Left lung (tissue), 10 donors: ENCODE data around the gene CCDC174. TPM values are rescaled to one million over a fixed set of nuclear protein-coding genes. Genes with fewer than 3 reads are reported as not detected.
A peak's percentile ranks its signal among the peaks of the same experiment; 100 is the strongest.

Experiments used
- ATAC-seq: fragments of 200-7000 bp; cut with Tn5 transposase; one replicate; pipeline ENCODE4 v1.9.1; 2020; ENCODE audit warnings: moderate library complexity
- DNase-seq, 4 donors: peaks; one replicate each; pipeline ENCODE4 v3.0.0-alpha.2; 2013 to 2020
- H3K27ac ChIP-seq, 2 donors: fragments of 200-600 bp; sonication (generic) in 1 of 2; one replicate each; pipeline versions ENCODE4 v1.5.0 to v1.8.0; 2020 to 2021
- H3K27me3 ChIP-seq, 2 donors: fragments of 200-600 bp; sonication (generic) in 1 of 2; one replicate each; pipeline versions ENCODE4 v1.5.0 to v1.8.0; 2020 to 2021
- H3K36me3 ChIP-seq, 2 donors: fragments of 200-600 bp; sonication (generic) in 1 of 2; one replicate each; pipeline versions ENCODE4 v1.5.0 to v1.8.0; 2020 to 2021
- H3K4me1 ChIP-seq, 2 donors: fragments of 200-600 bp; one replicate each; pipeline ENCODE4 v1.8.0; 2021
- H3K4me3 ChIP-seq, 2 donors: fragments of 200-600 bp; sonication (generic) in 1 of 2; one replicate each; pipeline versions ENCODE4 v1.5.0 to v1.8.0; 2020 to 2021; ENCODE audit warnings: mild to moderate bottlenecking in 1 of 2
- H3K9me3 ChIP-seq, 2 donors: fragments of 200-600 bp; sonication (generic) in 1 of 2; one replicate each; pipeline versions ENCODE4 v1.5.0 to v1.8.0; 2020 to 2021
- CTCF ChIP-seq, 2 donors: fragments of 200-600 bp; sonication (generic) in 1 of 2; IDR thresholded peaks; one replicate each; pipeline versions ENCODE4 v1.5.0 to v1.8.0; 2021; ENCODE audit warnings: antibody characterized with exemption in 2 of 2
- intact Hi-C, 2 donors: fragments of 100-400 bp; cut with DNase I; formaldehyde crosslinking; loops; one replicate each; pipeline versions ENCODE4 v1.11.2 to v1.14.2; 2022
- polyA plus RNA-seq, 6 donors: library from polyadenylated mRNA; unstranded; fragments of 120-200 nt; gene quantifications; one replicate each; pipeline ENCODE4 v1.2.1, GENCODE V29; 2013; ENCODE audit not compliant: insufficient read length in 6 of 6
- total RNA-seq, 2 donors: library from RNA; stranded (reverse); fragmentation: NEBNext Ultra II Directional; extraction: Animal tissue kit (Norgen Biotek cat#: 25700); gene quantifications; one replicate each; pipeline ENCODE4 v1.2.1, GENCODE V29; 2021
- donor health status: DM: no; HTN: yes; CAD: no.
- donor health status: DM: no; HTN: no; CAD: no.

Gene CCDC174
- total and polyA plus RNA-seq, 8 donors = 13.3 to 42.2 (median 34.2) TPM

GRCh38 chr3:14624498-14624897 lies 27.1 kb upstream of the CCDC174 start:
- no peak for TF ChIP-seq CTCF (IDR thresholded peaks at IDR 0.05)
- Histone ChIP-seq H3K36me3 (no peaks in the 10 kb centered on the region), H3K27me3 (peaks cover 0 to 7% of the 10 kb centered on the region in 2 donors), H3K4me1 (no peaks in the 10 kb centered on the region), H3K9me3 (no peaks in the 10 kb centered on the region), H3K4me3 (no peak overlapping the region), H3K27ac (no peak overlapping the region)
- intact Hi-C loops = no loop called here
- ATAC-seq (peak; percentile 44), DNase-seq (peak in 1 of 4 donors; percentile 5)

GRCh38 chr3:14625443-14625842 lies 26.1 kb upstream of the CCDC174 start:
- Histone ChIP-seq H3K4me3 (no peak overlapping the region), H3K27ac (no peak overlapping the region), H3K9me3 (no peaks in the 10 kb centered on the region), H3K4me1 (no peaks in the 10 kb centered on the region), H3K36me3 (no peaks in the 10 kb centered on the region), H3K27me3 (peaks cover 0 to 7% of the 10 kb centered on the region in 2 donors)
- ATAC-seq = no peak
- intact Hi-C loops = no loop called here
- DNase-seq = no peak
- no peak for TF ChIP-seq CTCF (IDR thresholded peaks at IDR 0.05)

GRCh38 chr3:14627815-14628214 lies 23.7 kb upstream of the CCDC174 start:
- DNase-seq = no peak
- intact Hi-C loops = no loop called here
- Histone ChIP-seq H3K27me3 (peaks cover 0 to 7% of the 10 kb centered on the region in 2 donors), H3K27ac (no peak overlapping the region), H3K4me1 (no peaks in the 10 kb centered on the region), H3K4me3 (no peak overlapping the region), H3K9me3 (no peaks in the 10 kb centered on the region), H3K36me3 (no peaks in the 10 kb centered on the region)
- ATAC-seq = no peak
- no peak for TF ChIP-seq CTCF (IDR thresholded peaks at IDR 0.05)

- intact Hi-C loops = no loop called here
- H3K4me1 ChIP-seq = no peaks in the 10 kb centered on the region
- TF ChIP-seq CTCF (IDR thresholded peaks at IDR 0.05) = no peak
These were observed 23.2 kb upstream of the CCDC174 start for GRCh38 chr3:14628406-14628805.

GRCh38 chr3:14630404-14631100 lies 21.0 kb upstream of the CCDC174 start:
- Histone ChIP-seq H3K4me1 (no peaks in the 10 kb centered on the region), H3K27me3 (peaks cover 0 to 11% of the 10 kb centered on the region in 2 donors), H3K9me3 (no peaks in the 10 kb centered on the region), H3K36me3 (no peaks in the 10 kb centered on the region), H3K27ac (no peak overlapping the region), H3K4me3 (no peak overlapping the region)
- intact Hi-C loops = no loop called here
- no peak for ATAC-seq
- no peak for DNase-seq
- TF ChIP-seq CTCF (IDR thresholded peaks at IDR 0.05) = no peak

More at GRCh38 chr3:14628406-14628805, 23.2 kb upstream of the CCDC174 start:
- Histone ChIP-seq H3K27ac (no peak overlapping the region), H3K36me3 (no peaks in the 10 kb centered on the region), H3K27me3 (peaks cover 0 to 7% of the 10 kb centered on the region in 2 donors), H3K4me3 (no peak overlapping the region), H3K9me3 (no peaks in the 10 kb centered on the region)
- no peak for DNase-seq
- no peak for ATAC-seq
